Retina (tissue), 1 donor: ENCODE results near the gene TMEM108.
A peak's percentile ranks its signal among the peaks of the same experiment; 100 is the strongest.

ENCODE experiments used
- DNase-seq: peaks from one replicate; pipeline ENCODE4 v3.0.0-alpha.2; 2016

TMEM108 gene

DNA sequence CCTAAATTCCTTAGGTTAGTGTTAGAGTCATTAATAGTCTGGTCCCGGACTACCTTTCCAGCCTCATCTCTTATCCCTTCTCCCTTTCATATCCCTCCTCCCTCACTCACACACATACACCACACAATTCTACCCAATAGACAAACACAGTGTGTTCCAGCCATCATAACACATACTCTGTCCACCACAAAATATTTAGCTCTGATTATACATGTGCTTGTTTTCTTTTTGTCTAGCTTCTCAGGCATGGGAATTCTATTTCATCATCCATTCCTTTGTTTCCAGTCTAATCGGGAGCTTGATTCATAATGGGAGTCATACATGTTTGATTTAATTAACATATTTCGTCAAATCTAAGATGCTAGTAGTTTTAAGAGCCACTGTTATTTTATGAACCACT lies 199.8 kb downstream of the TMEM108 start:
- DNase-seq: no peak

DNA sequence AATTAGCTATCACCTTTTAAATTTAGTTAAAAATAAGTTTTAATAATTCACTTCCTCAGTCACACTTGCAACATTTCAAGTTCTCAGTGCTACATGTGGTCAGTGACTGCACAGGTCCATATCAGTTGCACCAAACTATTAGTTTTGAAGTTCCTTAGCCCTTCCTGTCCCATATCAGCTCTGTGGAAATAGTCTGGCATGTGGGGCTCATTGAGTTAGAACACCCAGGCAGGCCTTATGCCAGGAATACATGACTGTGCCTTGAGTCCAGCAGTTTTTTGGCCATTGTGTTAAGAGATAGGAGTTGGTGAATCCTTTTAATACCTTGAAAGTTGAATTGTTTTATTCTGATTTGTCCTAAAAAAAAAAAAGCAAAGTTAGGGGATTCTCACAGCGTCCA lies 207.9 kb downstream of the TMEM108 start:
- no peak for DNase-seq

DNA sequence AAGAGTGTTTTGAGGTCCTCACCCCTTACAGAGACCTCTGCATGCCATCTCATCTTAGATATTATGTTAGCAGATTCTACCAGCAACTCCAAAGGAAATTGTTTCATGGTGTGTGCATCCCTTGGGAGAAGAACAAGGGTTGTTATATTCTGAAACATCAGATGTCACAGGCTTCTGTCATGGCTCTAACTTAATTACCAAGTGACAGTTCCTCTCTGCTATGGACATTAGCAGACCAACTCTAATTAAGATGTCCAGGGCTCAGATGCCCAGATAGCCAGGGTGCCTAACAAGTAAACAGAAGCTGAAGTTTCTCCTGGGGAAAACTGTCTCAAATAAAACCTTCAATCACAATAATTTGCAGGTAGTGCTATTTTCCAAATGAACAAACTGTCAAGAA lies 208.6 kb downstream of the TMEM108 start:
- DNase-seq: peak; percentile 14

DNA sequence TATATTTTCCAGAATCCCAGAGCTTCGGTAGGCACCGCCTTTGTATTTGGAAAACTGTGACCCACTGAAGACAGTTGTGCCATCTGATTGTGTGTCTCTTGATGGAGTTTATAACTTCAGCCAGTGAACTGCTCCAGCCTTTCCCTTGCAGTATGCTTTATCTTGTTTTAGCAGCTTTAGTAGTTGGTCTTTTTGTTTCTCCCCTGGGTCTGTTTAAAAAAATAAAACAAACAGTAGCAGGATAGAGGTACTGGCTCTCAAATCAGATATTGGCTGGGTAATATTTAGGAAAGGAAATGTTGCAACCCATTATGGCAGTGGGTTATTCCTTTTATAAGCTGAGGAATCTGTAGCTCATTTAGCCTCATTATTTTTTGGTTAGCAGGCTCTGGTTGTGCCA lies 210.2 kb downstream of the TMEM108 start:
- no peak for DNase-seq

DNA sequence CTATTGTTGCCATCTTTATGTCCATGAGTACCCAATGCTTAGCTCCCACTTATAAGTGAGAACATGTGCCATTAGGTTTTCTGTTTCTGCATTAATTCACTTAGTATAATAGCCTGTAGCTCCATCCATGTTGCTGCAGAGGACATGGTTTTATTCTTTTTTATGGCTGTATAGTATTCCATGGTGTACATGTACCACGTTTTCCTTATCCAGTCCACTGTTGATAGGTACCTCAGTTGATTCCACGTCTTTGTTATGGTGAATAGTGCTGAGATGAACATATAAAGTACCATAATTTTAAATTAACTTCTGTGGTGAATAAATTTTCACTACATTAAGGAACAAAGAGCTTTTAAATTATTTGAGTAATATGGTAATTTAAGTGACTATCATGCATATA lies 211.3 kb downstream of the TMEM108 start:
- no peak for DNase-seq

DNA sequence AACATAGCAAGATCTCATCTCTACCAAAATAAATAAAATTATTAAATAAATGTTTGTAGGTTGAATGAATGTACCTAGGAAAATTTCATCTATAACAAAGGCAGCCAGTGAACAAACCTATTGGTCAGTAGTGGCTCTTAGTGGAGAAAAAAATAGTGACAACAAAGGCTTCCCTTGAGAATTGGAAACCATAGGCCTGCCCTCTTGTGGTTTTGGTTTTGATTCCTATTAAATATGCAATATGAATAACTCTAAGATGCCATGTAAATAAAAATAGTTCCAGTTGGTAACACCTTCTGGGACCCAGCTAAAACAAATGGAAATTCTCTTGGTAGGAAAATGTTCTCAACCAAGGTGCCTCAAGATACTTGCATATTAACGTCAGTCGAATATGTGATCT lies 216.0 kb downstream of the TMEM108 start:
- no peak for DNase-seq

DNA sequence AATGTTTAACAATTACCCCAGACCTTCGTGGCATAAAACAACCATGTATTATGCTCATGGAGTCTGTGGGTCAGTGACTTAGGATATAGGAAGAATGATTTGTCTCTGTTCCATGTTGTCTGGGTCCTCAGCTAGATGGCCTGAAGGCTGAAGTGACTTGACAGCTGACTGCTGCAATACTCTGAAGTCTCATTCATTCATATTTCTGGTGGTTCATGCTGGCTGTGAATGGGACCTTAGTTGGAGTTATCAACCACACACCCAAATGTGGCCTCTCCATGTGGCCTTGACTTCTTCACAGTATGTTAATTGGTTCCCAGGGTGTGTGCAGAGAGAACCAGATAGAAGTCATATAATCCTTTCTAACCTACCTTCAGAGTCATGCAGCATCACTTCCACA lies 216.5 kb downstream of the TMEM108 start:
- no peak for DNase-seq

DNA sequence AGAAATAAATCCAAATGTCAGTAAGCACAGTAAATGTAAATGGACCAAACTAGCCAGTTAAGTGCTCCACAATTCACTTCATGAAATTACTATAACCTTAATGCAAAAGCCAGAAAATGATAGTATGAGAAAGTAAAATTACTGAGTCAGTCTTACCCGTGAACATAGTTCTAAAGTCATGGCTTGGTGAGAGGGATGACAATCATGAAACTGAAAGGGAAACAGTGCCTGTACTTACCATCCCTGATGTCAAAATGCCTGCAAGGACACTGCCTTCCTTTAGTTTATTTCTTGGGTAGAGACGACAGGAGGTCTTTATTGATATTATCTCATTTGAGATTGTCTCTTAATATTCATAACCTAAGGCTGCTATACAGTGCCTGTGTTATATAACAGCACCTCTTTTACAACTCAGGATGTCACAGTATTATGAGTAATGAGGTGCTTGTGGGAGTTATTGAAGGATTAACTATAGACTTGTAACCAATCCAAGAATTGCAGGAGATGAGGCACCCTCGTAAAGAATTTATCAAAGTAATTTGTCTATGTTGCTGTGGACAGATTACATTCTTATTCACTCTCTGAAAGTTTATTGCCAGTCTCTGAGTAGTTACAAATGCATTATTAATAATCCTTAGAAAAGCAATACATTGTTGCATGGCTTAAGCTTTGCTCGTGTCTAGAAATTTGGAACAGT lies 218.7 kb downstream of the TMEM108 start:
- DNase-seq: no peak

DNA sequence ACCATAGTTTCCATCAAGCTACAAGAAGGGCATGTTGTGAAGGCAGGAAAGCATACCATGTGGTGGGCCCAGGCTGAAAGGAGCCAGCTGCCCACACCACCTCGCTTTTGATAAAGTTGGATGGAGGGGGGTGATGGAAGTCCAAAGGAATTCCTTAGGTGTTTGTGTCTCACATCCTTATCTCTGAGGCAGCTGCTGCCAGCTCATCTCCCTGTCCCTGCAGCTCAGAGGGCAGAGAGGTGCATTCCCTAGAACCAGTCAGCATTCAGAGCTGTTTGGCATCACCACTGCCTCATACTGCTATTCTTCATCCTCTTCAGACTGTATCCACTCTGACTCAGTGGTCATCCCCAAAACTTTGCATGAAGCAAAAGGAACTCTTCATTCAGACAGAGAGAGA lies 220.2 kb downstream of the TMEM108 start:
- no peak for DNase-seq

DNA sequence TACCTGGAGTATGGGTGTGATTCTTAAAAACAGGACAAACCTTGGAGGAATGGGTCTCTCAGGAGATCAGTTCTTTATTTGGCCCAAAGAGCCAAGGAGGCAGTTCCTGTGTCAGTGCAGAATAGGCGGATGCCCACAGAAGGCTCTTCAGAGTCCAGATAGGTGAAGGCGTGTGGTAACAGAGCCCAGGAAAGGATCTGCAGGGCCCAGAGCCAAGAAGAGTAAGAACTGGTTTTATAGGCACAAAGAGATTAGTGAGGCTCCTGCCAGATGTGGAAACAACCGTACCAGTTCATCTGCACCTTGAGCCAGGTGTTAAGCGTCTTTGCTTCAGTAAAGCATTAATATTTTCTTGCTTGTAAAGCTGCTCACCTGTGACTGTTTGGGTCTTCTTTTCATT lies 221.6 kb downstream of the TMEM108 start:
- no peak for DNase-seq

DNA sequence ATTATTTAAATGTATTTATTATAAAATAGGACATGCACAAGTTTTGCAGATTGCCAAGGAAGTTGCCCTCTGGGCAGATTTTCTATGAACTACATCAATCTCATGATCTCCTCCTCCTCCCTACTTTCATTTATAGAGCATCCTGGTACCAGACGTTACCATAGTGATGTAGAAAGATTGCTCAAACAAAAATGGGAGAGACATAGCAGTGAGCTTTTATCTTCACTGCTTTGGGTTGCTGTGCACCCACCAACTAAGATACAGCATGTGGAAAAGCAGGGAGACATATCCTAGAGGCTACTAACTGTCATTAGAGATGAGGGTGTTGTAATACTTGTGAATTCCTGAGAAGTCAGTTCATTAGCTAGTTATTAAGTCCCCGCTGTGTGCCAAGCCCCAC lies 224.1 kb downstream of the TMEM108 start:
- DNase-seq: no peak

DNA sequence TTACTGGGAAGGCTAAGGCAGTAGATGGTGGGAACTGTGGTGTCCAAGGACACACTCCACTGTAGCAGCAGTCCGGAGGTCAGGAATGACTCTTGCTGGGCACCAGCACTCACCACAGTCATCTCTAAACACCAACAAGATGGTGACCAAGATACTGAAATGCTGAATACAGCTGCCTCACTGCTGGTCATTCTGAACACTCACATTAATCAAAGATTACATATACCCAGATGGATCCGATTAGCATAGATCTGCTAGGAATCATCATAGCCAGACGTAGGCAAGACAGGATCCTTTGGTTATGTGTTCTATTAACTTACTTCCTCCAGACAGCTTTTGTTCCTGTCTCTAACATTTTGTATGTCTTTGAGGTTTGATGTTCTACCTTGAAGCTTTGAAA lies 226.7 kb downstream of the TMEM108 start:
- DNase-seq: no peak

DNA sequence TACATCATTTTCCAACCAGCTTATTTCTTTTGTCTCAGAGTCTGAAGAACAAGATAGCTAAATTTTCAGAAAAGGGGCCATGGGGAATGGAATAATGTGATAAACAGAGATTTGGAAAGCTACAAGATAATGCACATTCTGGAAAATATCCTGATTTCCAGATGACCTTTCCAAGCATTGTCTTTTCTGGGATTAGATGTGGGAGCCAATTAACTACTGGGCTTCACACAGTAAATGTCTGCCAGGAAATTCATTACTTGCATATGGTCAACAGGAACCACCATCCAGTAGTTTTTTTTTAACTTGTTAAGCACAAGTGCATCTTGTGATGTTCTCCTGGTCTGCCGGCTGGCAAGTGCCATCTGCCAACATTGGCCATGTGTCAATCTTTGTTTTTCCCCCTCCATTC lies 230.5 kb downstream of the TMEM108 start:
- DNase-seq: no peak

DNA sequence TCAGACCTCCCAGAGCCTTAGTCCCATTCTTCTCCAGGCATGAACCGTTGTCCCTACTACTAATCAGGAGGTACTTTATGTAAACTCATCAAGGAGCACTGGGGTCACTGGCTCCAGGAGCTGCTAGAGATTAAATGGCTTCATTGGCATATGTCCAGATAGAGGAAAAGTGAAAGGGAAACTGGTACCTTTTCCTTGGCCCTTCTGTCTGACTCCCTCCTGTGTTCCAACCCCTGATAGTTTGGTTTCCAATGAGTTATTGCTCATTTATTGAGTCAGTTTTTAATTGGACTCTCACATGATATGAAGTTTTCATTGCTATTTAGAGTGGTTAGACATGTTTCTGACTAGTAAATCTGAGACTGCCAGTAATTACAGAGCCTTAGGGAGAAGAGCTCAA lies 231.2 kb downstream of the TMEM108 start:
- DNase-seq: no peak

DNA sequence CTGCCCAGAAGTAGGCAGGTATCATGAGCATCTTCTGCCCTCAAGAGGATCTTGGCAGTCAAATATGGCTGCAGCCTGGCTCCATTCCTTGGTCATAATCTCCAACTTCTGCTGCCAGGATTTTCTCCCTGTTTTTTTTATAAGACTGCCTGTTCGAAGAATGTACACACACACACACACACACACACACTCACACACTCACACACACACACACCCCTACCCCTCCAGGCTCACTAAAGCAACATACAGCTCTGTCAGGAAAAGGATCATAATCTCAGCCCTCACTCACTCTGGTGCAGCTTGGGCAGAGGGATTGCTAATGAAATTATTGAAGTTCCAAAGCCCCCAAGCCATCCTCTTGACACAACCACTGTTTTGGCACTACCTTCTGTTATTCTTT lies 232.4 kb downstream of the TMEM108 start:
- no peak for DNase-seq

DNA sequence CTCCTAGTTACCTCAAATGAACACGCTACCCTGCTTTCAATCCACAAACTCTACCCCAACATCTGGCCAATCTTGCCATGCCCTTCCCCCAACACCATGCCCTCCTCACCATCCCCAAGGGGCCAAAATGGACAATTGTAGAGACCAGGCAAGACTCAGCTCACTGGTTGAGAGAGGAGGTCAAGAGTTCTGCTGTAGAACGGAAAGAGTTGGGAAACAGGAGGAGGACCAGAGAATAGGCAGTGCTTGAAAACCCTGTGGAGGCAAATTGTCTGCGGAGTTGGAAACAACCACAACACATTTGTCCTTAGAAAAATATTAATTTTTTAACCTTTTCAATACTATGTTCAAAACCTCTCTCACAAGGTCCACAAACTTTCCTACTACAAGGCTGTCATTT lies 232.9 kb downstream of the TMEM108 start:
- DNase-seq: no peak

DNA sequence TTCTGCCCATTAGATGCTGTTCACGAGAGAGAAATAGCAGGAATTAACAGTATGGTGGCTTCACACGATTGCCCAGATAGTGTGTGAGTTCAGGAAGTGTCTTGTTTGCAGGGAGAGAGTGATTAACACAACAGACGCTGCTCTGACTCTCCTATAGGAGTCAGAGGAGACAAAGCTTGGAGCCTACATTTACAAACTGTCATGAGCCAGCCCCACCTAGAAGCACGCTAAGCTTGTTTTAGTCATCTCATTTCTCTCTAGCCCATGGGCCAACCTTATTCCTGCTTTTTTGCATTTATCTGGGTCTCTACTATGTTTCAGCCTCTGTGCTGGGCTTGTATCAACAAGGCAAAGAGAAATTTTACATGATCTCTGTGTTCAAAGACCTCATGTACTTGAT lies 233.3 kb downstream of the TMEM108 start:
- no peak for DNase-seq

DNA sequence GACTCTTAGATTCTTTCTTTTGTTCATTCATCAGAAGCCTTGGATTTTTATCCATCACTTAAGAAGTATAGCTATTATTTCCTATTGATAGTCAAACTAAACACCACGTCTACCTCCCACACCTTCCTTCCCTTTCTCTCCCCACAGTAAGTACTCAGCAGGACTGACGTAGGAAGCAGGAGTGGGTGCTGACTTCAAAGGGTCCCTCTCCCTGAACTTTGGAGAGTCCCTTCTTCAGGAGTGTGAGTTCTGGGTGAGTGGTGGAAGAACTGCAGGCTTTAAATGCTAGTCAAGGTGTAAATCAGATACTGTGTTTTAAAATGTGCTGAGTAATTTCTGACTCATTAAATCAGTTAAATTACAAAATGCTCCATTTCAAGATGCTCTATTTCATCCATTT lies 235.2 kb downstream of the TMEM108 start:
- DNase-seq: no peak

DNA sequence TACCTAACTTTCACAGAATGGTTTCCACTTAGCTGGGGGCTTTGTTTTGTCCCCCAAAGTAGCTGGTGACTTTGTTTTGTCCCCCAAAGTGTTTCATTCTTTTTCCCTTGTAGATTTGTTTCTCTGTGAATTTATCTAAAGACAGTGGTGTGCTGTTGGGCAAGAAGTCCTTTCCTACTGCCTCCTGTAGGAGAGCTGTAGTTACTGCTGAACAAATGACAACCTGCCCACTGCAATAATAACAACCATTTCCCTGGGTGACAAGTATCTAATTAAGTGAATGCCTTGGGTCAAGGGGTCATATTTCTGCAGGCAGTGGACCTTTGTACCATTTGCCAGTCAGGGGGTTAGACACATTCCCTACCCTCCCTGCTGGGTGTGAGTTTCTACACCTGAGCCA lies 236.3 kb downstream of the TMEM108 start:
- DNase-seq: no peak

DNA sequence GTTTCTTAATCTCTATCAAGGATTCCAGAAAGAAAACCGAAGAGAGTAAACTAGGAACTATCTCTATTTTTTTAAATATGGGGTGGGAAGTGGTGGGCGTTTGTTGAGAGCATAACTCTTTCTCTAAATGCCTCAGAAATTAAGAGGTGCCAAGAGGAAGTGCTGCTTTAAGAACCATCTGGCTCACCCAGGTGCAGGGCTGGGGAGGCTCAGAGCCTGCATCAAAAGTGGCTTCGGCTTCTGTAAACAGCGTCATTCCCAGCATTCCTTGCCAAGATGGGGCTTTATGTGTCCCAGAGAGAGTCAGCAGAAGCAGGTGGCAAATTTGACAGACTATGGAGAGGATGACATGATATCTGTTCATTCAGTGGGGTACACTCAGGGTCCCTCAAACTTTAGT lies 238.4 kb downstream of the TMEM108 start:
- DNase-seq: no peak

DNA sequence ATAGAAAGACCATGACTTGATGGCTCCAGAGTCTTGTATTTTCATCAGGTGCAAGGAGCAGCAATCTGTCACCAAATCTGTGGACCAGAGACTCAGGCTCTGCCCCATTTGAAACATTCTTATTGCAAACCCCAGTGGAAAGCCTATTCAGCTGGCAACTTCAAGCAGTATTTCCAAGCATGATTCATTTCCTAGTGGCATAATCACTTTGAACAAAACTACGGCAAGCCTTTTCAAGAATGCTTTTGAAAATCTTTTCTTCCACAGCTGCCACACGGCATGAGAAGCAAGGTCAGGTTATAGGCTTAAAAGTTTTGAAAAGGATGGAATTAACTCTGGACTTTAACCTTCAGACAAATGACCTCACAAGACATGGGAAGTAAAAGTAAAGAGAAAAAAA lies 239.6 kb downstream of the TMEM108 start:
- DNase-seq: no peak

DNA sequence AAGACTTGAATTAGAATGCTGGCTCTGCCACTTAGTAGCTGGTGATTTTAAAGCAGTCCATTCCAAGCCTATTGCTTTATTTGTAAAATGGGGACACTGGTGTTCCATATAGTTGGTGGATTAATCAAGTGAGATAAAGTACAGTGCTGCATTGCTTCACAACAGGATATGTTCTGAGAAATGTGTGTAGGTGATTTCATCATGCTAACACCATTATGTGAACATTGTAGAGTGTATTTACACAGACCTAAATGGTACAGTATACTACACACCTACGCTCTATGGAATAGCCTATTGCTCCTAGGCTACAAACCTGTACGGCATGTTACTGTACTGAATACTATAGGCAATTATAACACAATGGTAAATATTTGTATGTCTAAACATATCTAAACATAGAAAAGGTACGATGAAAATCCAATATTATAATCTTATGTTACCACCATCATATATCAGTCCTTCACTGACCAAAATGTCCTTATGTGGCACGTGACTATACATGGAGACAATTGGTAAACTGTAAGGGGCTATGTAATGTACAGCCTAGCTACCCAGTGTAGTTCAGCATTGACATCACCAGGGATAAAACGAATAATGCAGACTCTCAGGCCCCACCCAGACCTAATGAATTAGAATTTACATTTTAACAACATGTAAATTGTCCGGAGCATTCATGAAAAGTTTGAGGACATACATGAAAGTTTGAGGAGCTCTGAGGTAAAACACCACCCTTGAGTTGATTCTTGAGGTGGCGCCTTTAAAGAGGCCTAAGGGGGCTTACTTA lies 240.3 kb downstream of the TMEM108 start:
- DNase-seq: no peak

DNA sequence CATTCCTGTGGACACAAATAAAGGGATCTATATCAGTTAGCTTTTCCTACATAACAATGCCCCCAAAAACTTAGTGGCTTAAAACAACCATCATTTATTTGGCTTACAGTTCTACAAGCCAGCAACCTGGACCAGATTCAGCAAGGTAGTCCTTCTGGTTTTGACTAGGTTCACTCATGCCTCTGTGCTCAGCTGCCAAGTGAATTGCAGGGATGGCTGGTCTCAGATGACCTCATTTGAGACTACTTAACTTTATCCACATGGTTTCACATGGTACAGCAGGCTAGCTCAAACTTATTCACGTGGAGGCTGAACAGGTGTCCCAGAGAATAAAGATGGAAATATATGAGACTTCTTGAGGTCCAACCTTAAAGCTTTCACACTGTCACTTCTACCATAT lies 242.4 kb downstream of the TMEM108 start:
- no peak for DNase-seq

DNA sequence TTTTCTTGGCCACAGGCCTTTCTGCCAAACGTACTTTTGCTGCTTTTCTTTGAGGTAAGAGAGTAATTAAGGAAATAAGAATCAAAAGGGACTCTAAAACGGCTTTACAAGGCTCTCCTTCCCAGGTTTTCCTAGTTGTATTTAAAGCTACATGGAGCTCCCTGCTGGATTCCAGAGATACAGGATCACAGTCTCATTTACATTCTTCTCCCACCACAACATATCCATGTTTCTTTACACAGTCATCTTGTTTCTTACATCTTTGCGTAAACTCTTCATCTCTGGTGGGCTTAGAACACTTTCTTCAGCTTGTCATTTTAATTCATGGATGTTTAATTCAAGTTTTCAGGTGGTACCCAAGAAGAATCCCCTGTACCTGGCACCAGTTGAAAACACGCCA lies 244.0 kb downstream of the TMEM108 start:
- no peak for DNase-seq
